ENCODE results near the gene CATSPERZ. TPM values are rescaled to one million over a fixed set of nuclear protein-coding genes. Genes with fewer than 3 reads are reported as not detected.

The CATSPERZ gene
- total and polyA plus RNA-seq, 2 of the 8 experiments (the other 6 are each of a cell fraction or from before 2014, with no cell fraction given): 0.77 TPM; not detected in 1

GRCh38 chr11:64317961-64318765, 18.0 kb downstream of the CATSPERZ start, which contains the start of gene PRDX5 (continued):
- TF ChIP-seq CTCF (IDR thresholded peaks at IDR 0.05; ENCODE audit: control extremely low read depth in 1 of 3, insufficient read depth in 1 of 3, low read depth in 1 of 3, low read length in 3 of 3) (peak in 1 of 3 experiments; percentile 51; a peak in 2 of 4 replicates), SP2 (IDR thresholded peaks at IDR 0.05; ENCODE audit: low read length) (no peak), CHD1 (IDR thresholded peaks at IDR 0.05; ENCODE audit: low read depth, low read length) (no peak), JUND (IDR thresholded peaks at IDR 0.05; ENCODE audit: low read length) (no peak), TCF12 (IDR thresholded peaks at IDR 0.05; ENCODE audit: low read depth, low read length) (no peak), KDM4A (IDR thresholded peaks at IDR 0.05; ENCODE audit: low read depth, low read length, severe bottlenecking) (no peak), ZNF274 (IDR thresholded peaks at IDR 0.05; ENCODE audit: borderline replicate concordance, extremely low read depth, low read length) (no peak), POLR2AphosphoS5 (IDR thresholded peaks at IDR 0.05; ENCODE audit: low read depth, low read length) (no peak), CBX8 (IDR thresholded peaks at IDR 0.05; ENCODE audit: borderline replicate concordance, low read depth, low read length) (no peak), CHD2 (IDR thresholded peaks at IDR 0.05; ENCODE audit: low read length) (no peak), USF2 (IDR thresholded peaks at IDR 0.05; ENCODE audit: low read length) (no peak), CEBPB (IDR thresholded peaks at IDR 0.05; ENCODE audit: low read depth, low read length) (peak; percentile 51; the same call in 1 of the 2 replicates), HDAC2 (IDR thresholded peaks at IDR 0.05; ENCODE audit: borderline replicate concordance in 1 of 2, low read depth in 2 of 2, low read length in 2 of 2) (peak in 1 of 2 experiments; percentile 26; a peak in 1 of 4 replicates), SIX5 (IDR thresholded peaks at IDR 0.05; ENCODE audit: low read depth, low read length) (no peak), RAD21 (IDR thresholded peaks at IDR 0.05 in 1 of 2, conservative IDR thresholded peaks at IDR 0.05 in 1 of 2; ENCODE audit: low read depth in 2 of 2, low read length in 2 of 2) (peak; percentile 39 to 62), SIRT6 (IDR thresholded peaks at IDR 0.05; ENCODE audit: low read length) (no peak), SIN3A (conservative IDR thresholded peaks at IDR 0.05 in 1 of 2, IDR thresholded peaks at IDR 0.05 in 1 of 2; ENCODE audit: low read depth in 1 of 2, low read length in 2 of 2) (no peak)
- TF ChIP-seq, protein P1, sequence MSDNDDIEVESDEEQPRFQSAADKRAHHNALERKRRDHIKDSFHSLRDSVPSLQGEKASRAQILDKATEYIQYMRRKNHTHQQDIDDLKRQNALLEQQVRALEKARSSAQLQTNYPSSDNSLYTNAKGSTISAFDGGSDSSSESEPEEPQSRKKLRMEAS (IDR thresholded peaks at IDR 0.05): no peak; the same call in 1 of the 2 replicates
- TF ChIP-seq, protein P2, sequence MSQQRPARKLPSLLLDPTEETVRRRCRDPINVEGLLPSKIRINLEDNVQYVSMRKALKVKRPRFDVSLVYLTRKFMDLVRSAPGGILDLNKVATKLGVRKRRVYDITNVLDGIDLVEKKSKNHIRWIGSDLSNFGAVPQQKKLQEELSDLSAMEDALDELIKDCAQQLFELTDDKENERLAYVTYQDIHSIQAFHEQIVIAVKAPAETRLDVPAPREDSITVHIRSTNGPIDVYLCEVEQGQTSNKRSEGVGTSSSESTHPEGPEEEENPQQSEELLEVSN (IDR thresholded peaks at IDR 0.05): 0 out of 2 replicates have a peak, but pooled peaks have one; percentile 3
